Left colon (tissue), 2 donors: ENCODE results near the gene CENPN. TPM values are rescaled to one million over a fixed set of nuclear protein-coding genes. Genes with fewer than 3 reads are reported as not detected.

Experiments
- ATAC-seq: fragments of 200-7000 bp; cut with Tn5 transposase; one replicate; pipeline ENCODE4 v1.9.1; 2020; ENCODE audit warnings: mild to moderate bottlenecking, moderate library complexity
- DNase-seq, 2 donors: peaks; one replicate each; pipeline ENCODE4 v3.0.0-alpha.2; 2020
- intact Hi-C, 2 donors: fragments of 100-400 bp; cut with DNase I in 1 of 2; cut with micrococcal nuclease in 1 of 2; formaldehyde crosslinking; loops; one replicate each; pipeline versions ENCODE4 v1.11.2 to v1.14.0; 2022; cut with DNase I, micrococcal nuclease
- long read RNA-seq: library from polyadenylated mRNA; unstranded; transcript quantifications from one replicate; pipeline ENCODE4 v2.0.0, GENCODE V29; 2021
- total RNA-seq, 2 donors: library from RNA; stranded (reverse); fragmentation: NEBNext Ultra II Directional; extraction: Animal tissue kit (Norgen Biotek cat#: 25700); gene quantifications; one replicate each; pipeline ENCODE4 v1.2.1, GENCODE V29; 2021
- donor health status: DM: no; HTN: no; CAD: no.
- donor health status: DM: yes; HTN: yes; CAD: no.

Gene CENPN, protein sequence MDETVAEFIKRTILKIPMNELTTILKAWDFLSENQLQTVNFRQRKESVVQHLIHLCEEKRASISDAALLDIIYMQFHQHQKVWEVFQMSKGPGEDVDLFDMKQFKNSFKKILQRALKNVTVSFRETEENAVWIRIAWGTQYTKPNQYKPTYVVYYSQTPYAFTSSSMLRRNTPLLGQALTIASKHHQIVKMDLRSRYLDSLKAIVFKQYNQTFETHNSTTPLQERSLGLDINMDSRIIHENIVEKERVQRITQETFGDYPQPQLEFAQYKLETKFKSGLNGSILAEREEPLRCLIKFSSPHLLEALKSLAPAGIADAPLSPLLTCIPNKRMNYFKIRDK
- total RNA-seq, result 1 to 10 TPM; 7.7 to 9.7 TPM
- long read RNA-seq, partial matches to known transcripts, result 1 of 4 reads
- long read RNA-seq, other reads (novel, unspliced or antisense), result 0 of 4 reads

DNA sequence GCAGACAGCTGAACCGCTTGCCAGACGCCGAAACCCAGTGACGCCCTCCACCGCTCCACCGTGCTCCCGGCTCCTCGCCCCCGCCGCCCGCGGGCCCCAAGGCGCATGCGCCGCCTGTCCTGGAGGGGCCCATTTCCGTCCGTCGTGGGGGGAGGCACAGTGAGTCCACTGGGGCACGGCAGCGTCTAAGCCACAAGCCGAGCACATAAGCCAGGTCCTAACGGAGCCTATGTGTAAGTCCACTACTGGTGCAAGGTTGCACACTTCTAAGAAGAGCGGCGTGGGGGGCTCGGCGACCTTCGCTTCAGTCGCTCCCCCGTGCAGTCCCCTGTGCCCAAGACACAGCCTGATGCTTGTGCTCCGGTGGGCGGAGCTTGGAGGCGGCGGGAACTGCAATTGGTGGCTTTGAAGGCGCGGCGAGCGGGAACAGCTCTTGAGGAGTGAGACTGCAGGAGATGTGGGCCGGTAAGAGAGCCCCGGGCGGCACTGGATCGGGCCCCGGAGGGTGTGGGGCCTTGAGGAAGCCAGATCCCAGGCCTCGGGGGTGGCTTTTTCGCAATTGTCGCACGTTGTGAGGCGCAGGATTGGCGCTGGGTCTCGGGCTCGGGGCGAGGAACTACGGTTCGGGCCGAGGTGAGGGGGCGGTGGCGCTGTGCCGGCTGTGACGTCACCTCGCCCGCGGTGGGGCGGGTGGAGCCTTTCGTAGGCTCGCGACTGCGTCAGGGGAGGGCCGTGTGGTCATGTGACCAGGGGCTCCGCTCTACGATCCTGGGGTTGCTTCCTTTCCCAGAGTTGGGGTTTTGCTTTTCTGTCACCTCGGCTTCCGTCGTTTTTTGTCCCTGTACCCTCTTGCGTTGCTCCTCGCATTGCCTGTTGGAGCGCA lies at the start of gene CENPN, which contains the start of gene CMC2:
CENPN (plus strand) TSS at position 402 of the 883 bp plus-strand sequence. CDS start 4,726 bp downstream, outside the sequence.
CMC2 (minus strand) TSS at position 73 of the 883 bp plus-strand sequence. CDS start 9,491 bp downstream, outside the sequence.
- intact Hi-C loops, result no loop called here

DNA sequence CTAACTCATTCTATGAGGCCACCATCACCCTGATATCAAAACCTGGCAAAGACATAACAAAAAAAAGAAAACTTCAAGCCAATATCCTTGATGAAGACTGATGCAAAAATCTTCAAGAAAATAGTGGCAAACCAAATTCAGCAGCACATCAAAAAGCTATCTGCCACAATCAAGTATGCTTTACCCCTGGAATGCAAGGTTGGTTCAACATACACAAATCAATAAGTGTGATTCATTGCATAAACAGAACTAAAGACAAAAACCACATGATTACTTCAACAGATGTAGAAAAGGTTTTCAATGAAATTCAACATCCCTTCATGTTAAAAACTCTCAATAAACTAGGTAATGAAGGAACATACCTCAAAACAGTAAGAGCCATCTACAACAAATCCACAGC lies 48.7 kb upstream of the CENPN start:
- ATAC-seq (no peak), DNase-seq (no peak)
- intact Hi-C loops, result no loop called here

More for the DNA sequence above, at the start of gene CENPN, which contains the start of gene CMC2:
- ATAC-seq (peak; percentile 88), DNase-seq (peak; percentile 99)

DNA sequence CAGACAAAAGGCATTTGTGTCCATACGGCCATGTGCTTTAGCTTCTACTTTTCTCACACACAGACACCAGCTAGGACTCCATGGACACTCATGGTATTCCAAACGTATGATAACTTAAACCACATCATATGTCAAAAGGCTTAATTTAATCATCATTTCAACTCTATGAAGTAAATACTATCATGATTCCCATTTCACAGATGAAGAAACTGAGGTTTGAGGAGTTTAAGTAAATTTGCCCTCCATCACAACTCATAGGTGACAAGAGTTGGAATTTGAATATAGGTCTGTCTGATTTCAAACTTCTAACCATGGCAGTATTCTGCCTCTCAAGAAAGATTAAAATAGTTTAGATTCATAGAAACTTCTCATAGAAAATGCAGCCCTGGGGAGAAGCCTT lies 44.1 kb upstream of the CENPN start:
- no peak for DNase-seq
- intact Hi-C loops, result no loop called here
- no peak for ATAC-seq

- ATAC-seq, result no peak
- intact Hi-C loops, result no loop called here
- DNase-seq, result no peak
Observed at GRCh38 chr16:80964351-80964750, 42.7 kb upstream of the CENPN start.

DNA sequence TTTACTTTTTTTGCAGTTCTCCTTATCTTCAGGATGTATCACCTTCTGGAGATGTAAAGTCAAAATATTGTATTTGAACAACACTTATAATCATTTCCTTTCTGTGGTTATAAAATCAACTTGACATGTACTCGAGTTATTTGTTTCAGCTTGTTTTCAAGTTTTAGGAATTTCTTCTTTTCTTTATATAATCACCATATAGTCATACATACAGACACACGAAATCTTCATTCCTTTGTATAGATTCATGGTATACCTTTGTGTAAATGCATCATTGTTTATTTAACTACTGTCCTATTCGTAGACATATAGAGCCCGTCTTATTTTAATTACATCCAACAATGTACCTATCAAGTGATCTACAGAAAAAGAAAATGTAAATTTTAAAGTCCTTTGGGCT lies 40.4 kb upstream of the CENPN start:
- no peak for ATAC-seq
- intact Hi-C loops, result no loop called here
- no peak for DNase-seq

- ATAC-seq, result peak; percentile 56
- intact Hi-C loops, result no loop called here
- no peak for DNase-seq
Observed at GRCh38 chr16:80968386-80969113, 38.5 kb upstream of the CENPN start.

GRCh38 chr16:80969114-80969484 lies 37.9 kb upstream of the CENPN start:
- ATAC-seq (no peak), DNase-seq (no peak)
- intact Hi-C loops, result no loop called here

DNA sequence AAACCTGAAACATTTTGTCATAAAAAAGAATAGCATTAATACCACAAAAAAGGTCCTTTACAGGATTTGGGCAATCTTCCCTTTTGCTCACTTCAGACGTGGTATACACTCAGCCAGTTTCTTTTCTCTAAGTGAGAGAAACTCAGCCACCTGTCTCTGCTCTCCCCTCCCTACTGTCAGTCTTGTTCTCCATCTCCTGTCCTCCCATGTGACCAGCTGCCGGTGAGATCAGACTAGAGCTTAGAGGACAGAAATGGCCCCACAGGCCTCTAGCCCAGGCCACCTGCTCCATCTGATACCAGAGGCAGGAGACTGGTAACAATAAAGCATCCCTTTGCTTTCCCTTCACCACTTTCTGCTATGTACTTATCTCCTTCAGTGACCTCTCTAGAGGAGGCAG lies 35.2 kb upstream of the CENPN start:
- ATAC-seq (no peak), DNase-seq (no peak)
- intact Hi-C loops, result no loop called here

- DNase-seq (no peak), ATAC-seq (no peak)
- intact Hi-C loops, result no loop called here
Observed at GRCh38 chr16:80972611-80973010, 34.4 kb upstream of the CENPN start.

- intact Hi-C loops, result no loop called here
- no peak for DNase-seq
- no peak for ATAC-seq
Observed at GRCh38 chr16:80973991-80974390, 33.0 kb upstream of the CENPN start.

- intact Hi-C loops, result no loop called here
- DNase-seq (no peak), ATAC-seq (peak; percentile 14)
Observed at GRCh38 chr16:80974649-80975376, 32.2 kb upstream of the CENPN start.

DNA sequence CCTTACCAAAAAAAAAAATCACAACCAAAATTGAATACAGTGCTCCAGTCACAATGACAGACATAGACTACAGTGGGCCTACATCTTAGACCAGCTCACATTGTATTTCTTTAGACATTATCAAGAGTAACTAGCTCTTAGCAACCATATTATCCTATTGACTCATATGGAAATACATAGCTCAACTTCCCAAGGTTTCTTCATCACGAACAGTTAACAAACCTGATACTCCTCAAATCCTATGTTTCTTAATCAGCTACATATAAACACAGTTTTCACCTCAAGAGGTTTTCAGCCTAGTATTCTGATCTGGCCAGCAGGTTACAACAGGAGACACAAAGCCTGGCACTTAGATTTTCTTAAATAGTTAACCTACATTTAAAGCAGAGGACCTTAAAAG lies 30.1 kb upstream of the CENPN start:
- intact Hi-C loops, result no loop called here
- no peak for ATAC-seq
- no peak for DNase-seq

GRCh38 chr16:80981103-80981502 lies 25.9 kb upstream of the CENPN start:
- no peak for ATAC-seq
- no peak for DNase-seq
- intact Hi-C loops, result no loop called here

- peak; percentile 85 for ATAC-seq
- no peak for DNase-seq
- intact Hi-C loops, result no loop called here
Observed at GRCh38 chr16:80982646-80983045, 24.4 kb upstream of the CENPN start.

DNA sequence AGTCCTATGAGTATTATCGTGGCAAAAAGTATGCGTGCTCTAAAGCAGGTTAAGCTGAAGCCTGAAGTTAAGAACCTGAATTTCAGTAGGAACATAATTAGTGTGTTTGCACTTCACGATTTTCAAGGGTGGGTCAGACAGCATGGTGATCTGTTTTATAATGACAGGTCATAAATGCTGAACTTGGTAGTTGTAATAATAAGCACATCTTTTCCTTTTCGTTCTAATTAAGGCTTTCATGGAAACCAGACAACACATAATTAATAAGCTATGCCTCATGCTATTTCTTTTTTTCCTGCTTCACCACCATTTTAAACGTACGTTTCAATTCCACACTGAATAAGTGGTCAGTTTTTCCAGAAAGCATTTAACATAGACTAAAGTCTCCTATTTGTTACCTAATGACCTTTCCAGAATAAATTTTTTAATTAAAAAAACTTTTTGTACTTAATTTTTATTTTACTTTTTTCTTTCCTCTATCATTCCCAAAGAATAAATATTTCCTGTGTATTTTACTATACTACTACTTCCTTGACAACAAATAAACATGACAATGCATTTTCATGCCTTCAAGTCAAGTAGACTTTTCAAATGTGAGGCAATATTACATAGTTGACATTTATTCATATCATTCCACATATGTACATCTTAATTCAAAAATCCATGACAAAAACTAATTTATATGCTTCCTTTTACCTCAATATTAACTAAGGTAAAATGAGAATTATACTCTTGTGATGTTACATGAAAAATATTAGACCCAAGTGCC lies 22.7 kb upstream of the CENPN start:
- intact Hi-C loops, result no loop called here
- no peak for DNase-seq
- ATAC-seq, result no peak

- intact Hi-C loops, result no loop called here
- DNase-seq, result no peak
- no peak for ATAC-seq
Observed at GRCh38 chr16:80985611-80986010, 21.4 kb upstream of the CENPN start.

DNA sequence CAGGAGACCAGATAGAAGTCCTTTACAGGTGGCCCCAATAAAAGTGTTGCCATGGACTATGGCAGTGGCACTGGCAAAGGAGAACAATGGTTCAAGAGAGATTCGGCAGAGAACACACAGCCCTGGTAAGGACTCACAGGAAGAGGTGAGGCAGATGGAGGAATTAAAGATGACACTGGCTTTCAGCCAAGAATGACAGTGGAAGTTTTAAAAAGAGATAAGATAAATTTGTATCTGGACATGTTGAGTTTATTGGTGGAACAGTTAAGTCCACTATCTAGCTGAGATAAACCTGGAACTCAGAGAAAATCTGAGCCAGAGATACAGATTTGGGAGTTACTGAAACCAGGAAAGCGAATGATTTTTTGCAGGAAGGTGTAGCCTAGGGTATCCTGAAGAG lies 20.5 kb upstream of the CENPN start:
- intact Hi-C loops, result no loop called here
- ATAC-seq, result no peak
- DNase-seq, result no peak

DNA sequence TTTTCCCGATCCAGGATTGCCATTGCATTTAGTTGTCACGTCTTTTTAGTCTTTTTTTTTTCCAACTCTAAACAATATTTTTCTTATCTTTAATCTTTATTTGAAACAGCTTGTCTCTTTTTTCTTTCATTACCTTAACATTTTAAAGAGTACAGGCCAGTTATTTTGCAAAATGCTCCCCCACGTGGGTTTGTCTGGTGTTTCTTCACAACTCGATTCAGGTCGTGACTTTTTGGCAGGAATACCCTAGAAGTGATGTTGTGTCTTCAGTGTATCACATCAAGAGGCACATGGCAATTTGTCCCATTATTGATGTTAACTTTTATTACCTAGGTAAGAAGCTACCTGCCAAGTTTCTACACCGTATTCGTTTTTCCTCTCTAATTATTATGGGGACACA lies 18.3 kb upstream of the CENPN start:
- intact Hi-C loops, result no loop called here
- DNase-seq, result no peak
- no peak for ATAC-seq
